HG03571 (cell line): ENCODE data around the gene CA10.

Source experiments
- ATAC-seq: cut with Tn5 transposase; IDR thresholded peaks from one replicate; pipeline ENCODE4 v1.9.1; 2021; ENCODE audit not compliant: unreplicated experiment

The CA10 gene

GRCh38 chr17:51820252-51820651 lies 338.3 kb downstream of the CA10 start:
- ATAC-seq, result no peak

- ATAC-seq, result no peak
Measured at GRCh38 chr17:51819341-51820219, 338.9 kb downstream of the CA10 start.

- no peak for ATAC-seq
Measured at GRCh38 chr17:51818777-51819176, 339.7 kb downstream of the CA10 start.

GRCh38 chr17:51817955-51818354 lies 340.6 kb downstream of the CA10 start:
- no peak for ATAC-seq

GRCh38 chr17:51817117-51817516 lies 341.4 kb downstream of the CA10 start:
- no peak for ATAC-seq

GRCh38 chr17:51815097-51815496 lies 343.4 kb downstream of the CA10 start:
- ATAC-seq, result no peak

GRCh38 chr17:51814521-51814920 lies 344.0 kb downstream of the CA10 start:
- no peak for ATAC-seq

GRCh38 chr17:51813784-51814174 lies 344.7 kb downstream of the CA10 start:
- ATAC-seq, result no peak

GRCh38 chr17:51813140-51813783 lies 345.3 kb downstream of the CA10 start:
- no peak for ATAC-seq

- ATAC-seq, result no peak
Measured at GRCh38 chr17:51807460-51807859, 351.1 kb downstream of the CA10 start.

GRCh38 chr17:51805765-51806164 lies 352.7 kb downstream of the CA10 start:
- ATAC-seq, result no peak

- ATAC-seq, result no peak
Measured at GRCh38 chr17:51805185-51805584, 353.3 kb downstream of the CA10 start.

GRCh38 chr17:51803161-51803560 lies 355.4 kb downstream of the CA10 start:
- no peak for ATAC-seq

- no peak for ATAC-seq
Measured at GRCh38 chr17:51802544-51802943, 356.0 kb downstream of the CA10 start.

- no peak for ATAC-seq
Measured at GRCh38 chr17:51801626-51802025, 356.9 kb downstream of the CA10 start.

- ATAC-seq, result no peak
Measured at GRCh38 chr17:51799981-51800380, 358.5 kb downstream of the CA10 start.

- ATAC-seq, result no peak
Measured at GRCh38 chr17:51799240-51799639, 359.3 kb downstream of the CA10 start.

GRCh38 chr17:51797150-51797549 lies 361.4 kb downstream of the CA10 start:
- ATAC-seq, result no peak

- no peak for ATAC-seq
Measured at GRCh38 chr17:51796026-51796425, 362.5 kb downstream of the CA10 start.

- no peak for ATAC-seq
Measured at GRCh38 chr17:51795401-51795800, 363.1 kb downstream of the CA10 start.

- no peak for ATAC-seq
Measured at GRCh38 chr17:51794466-51794865, 364.0 kb downstream of the CA10 start.

GRCh38 chr17:51793686-51794085 lies 364.8 kb downstream of the CA10 start:
- ATAC-seq, result no peak
